HCT116 (cell line): ENCODE data around the gene DNASE1L1.

ENCODE experiments used
- CBX3 ChIP-seq: IDR thresholded peaks from 2 replicates; pipeline ENCODE4 v1.6.1; 2012; ENCODE audit warnings: low read depth
- CEBPB ChIP-seq: IDR thresholded peaks from 2 replicates; pipeline ENCODE4 v1.6.1; 2012; ENCODE audit warnings: low read depth
- CTCF ChIP-seq, 3 experiments: fragments of 200-600 bp in 1 of 3; sonication (generic) in 1 of 3; IDR thresholded peaks in 2 of 3; conservative IDR thresholded peaks in 1 of 3; 2 replicates each; pipeline ENCODE4 v1.5.1; 2012 to 2017; ENCODE audit warnings: low read depth in 2 of 3, low read length in 2 of 3, antibody characterized with exemption in 1 of 3, borderline replicate concordance in 1 of 3, control low read depth in 1 of 3, mild to moderate bottlenecking in 1 of 3, mixed read lengths in 1 of 3, mixed run types in 1 of 3, moderate library complexity in 1 of 3; ENCODE audit not compliant: insufficient read depth in 1 of 3
- EZH2 ChIP-seq: fragments of 200-600 bp; sonication (generic); IDR thresholded peaks from 2 replicates; pipeline ENCODE4 v1.6.1; 2017; ENCODE audit warnings: antibody characterized with exemption, mixed run types
- POLR2A ChIP-seq: IDR thresholded peaks from 2 replicates; pipeline ENCODE4 v1.7.0; 2011; ENCODE audit warnings: borderline replicate concordance; ENCODE audit not compliant: insufficient read depth, insufficient read length; ENCODE audit errors: extremely low read depth
- POLR2AphosphoS5 ChIP-seq: IDR thresholded peaks from 2 replicates; pipeline ENCODE4 v1.6.1; 2011; ENCODE audit warnings: mild to moderate bottlenecking, low read depth, low read length, moderate library complexity
- SIN3A ChIP-seq: IDR thresholded peaks from 2 replicates; pipeline ENCODE4 v1.6.1; 2012; ENCODE audit warnings: low read depth
- ZFX ChIP-seq: fragments of 450-650 bp; IDR thresholded peaks from 2 replicates; pipeline ENCODE4 v1.6.1; 2017
- ZNF274 ChIP-seq: fragments of 200-500 bp; sonication (Bioruptor generic); IDR thresholded peaks from 2 replicates; pipeline ENCODE4 v1.6.1; 2014; ENCODE audit warnings: mild to moderate bottlenecking, low read depth, low read length, inconsistent platforms
- TF ChIP-seq, protein P1 (sequence below): IDR thresholded peaks from 2 replicates; pipeline ENCODE4 v1.6.1; 2012
- TF ChIP-seq, protein P2 (sequence below): IDR thresholded peaks from 2 replicates; pipeline ENCODE4 v1.6.1; 2012
- TF ChIP-seq, protein P3 (sequence below): IDR thresholded peaks from 2 replicates; pipeline ENCODE4 v1.6.1; 2012; ENCODE audit warnings: low read depth

- TF ChIP-seq CTCF (IDR thresholded peaks at IDR 0.05 in 2 of 3, conservative IDR thresholded peaks at IDR 0.05 in 1 of 3; ENCODE audit: borderline replicate concordance in 1 of 3, insufficient read depth in 1 of 3, low read depth in 2 of 3, low read length in 2 of 3) (no peak), POLR2A (no peak), EZH2 (no peak), CEBPB (no peak), ZFX (no peak), ZNF274 (no peak), POLR2AphosphoS5 (no peak), SIN3A (no peak), CBX3 (no peak)
- TF ChIP-seq, protein P1, sequence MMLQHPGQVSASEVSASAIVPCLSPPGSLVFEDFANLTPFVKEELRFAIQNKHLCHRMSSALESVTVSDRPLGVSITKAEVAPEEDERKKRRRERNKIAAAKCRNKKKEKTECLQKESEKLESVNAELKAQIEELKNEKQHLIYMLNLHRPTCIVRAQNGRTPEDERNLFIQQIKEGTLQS = no peak
- TF ChIP-seq, protein P2, sequence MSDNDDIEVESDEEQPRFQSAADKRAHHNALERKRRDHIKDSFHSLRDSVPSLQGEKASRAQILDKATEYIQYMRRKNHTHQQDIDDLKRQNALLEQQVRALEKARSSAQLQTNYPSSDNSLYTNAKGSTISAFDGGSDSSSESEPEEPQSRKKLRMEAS = no peak
- TF ChIP-seq, protein P3, sequence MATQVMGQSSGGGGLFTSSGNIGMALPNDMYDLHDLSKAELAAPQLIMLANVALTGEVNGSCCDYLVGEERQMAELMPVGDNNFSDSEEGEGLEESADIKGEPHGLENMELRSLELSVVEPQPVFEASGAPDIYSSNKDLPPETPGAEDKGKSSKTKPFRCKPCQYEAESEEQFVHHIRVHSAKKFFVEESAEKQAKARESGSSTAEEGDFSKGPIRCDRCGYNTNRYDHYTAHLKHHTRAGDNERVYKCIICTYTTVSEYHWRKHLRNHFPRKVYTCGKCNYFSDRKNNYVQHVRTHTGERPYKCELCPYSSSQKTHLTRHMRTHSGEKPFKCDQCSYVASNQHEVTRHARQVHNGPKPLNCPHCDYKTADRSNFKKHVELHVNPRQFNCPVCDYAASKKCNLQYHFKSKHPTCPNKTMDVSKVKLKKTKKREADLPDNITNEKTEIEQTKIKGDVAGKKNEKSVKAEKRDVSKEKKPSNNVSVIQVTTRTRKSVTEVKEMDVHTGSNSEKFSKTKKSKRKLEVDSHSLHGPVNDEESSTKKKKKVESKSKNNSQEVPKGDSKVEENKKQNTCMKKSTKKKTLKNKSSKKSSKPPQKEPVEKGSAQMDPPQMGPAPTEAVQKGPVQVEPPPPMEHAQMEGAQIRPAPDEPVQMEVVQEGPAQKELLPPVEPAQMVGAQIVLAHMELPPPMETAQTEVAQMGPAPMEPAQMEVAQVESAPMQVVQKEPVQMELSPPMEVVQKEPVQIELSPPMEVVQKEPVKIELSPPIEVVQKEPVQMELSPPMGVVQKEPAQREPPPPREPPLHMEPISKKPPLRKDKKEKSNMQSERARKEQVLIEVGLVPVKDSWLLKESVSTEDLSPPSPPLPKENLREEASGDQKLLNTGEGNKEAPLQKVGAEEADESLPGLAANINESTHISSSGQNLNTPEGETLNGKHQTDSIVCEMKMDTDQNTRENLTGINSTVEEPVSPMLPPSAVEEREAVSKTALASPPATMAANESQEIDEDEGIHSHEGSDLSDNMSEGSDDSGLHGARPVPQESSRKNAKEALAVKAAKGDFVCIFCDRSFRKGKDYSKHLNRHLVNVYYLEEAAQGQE = no peak
Observed at GRCh38 chrX:154396973-154397887, 11.8 kb downstream of the DNASE1L1 start.
